ENCODE results near the gene RNF128.
"Not testable (repeated sequence)": the region's sequence is repeated elsewhere in the genome, so short reads cannot be mapped to it uniquely, and the experiment has no call there.

DNA sequence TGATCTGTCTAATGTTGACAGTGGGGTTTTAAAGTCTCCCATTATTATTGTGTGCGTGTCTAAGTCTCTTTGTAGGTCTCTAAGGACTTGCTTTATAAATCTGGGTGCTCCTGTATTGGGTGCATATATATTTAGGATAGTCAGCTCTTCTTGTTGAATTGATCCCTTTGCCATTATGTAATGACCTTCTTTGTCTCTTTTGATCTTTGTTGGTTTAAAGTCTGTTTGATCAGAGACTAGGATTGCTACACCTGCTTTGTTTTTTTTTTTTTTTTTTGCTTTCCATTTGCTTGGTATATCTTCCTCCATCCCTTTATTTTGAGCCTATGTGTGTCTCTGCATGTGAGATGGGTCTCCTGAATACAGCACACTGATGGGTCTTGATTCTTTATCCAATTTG, 42.8 kb downstream of the RNF128 start:
- TF ChIP-seq RELA (CRISPR knock-in tag; IDR thresholded peaks at IDR 0.05); EP300 (IDR thresholded peaks at IDR 0.05; ENCODE audit: low read depth in 2 of 2, low read length in 2 of 2); EP300 (CRISPR knock-in tag; IDR thresholded peaks at IDR 0.05; ENCODE audit: borderline replicate concordance); NR3C1 (CRISPR knock-in tag; IDR thresholded peaks at IDR 0.05): not testable (repeated sequence)
- TF ChIP-seq, protein P1, sequence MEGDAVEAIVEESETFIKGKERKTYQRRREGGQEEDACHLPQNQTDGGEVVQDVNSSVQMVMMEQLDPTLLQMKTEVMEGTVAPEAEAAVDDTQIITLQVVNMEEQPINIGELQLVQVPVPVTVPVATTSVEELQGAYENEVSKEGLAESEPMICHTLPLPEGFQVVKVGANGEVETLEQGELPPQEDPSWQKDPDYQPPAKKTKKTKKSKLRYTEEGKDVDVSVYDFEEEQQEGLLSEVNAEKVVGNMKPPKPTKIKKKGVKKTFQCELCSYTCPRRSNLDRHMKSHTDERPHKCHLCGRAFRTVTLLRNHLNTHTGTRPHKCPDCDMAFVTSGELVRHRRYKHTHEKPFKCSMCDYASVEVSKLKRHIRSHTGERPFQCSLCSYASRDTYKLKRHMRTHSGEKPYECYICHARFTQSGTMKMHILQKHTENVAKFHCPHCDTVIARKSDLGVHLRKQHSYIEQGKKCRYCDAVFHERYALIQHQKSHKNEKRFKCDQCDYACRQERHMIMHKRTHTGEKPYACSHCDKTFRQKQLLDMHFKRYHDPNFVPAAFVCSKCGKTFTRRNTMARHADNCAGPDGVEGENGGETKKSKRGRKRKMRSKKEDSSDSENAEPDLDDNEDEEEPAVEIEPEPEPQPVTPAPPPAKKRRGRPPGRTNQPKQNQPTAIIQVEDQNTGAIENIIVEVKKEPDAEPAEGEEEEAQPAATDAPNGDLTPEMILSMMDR (CRISPR knock-in tag; IDR thresholded peaks at IDR 0.05), result not testable (repeated sequence)
- TF ChIP-seq, protein P2, sequence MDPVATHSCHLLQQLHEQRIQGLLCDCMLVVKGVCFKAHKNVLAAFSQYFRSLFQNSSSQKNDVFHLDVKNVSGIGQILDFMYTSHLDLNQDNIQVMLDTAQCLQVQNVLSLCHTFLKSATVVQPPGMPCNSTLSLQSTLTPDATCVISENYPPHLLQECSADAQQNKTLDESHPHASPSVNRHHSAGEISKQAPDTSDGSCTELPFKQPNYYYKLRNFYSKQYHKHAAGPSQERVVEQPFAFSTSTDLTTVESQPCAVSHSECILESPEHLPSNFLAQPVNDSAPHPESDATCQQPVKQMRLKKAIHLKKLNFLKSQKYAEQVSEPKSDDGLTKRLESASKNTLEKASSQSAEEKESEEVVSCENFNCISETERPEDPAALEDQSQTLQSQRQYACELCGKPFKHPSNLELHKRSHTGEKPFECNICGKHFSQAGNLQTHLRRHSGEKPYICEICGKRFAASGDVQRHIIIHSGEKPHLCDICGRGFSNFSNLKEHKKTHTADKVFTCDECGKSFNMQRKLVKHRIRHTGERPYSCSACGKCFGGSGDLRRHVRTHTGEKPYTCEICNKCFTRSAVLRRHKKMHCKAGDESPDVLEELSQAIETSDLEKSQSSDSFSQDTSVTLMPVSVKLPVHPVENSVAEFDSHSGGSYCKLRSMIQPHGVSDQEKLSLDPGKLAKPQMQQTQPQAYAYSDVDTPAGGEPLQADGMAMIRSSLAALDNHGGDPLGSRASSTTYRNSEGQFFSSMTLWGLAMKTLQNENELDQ (CRISPR knock-in tag; IDR thresholded peaks at IDR 0.05; ENCODE audit: borderline replicate concordance), result not testable (repeated sequence)

Data from HepG2 (cell line).